Adrenal gland (tissue), 5 donors: ENCODE measurements around the gene RCAN3.

Experiments used
- POLR2A ChIP-seq, 2 donors: fragments of 450-650 bp; IDR thresholded peaks; one replicate each; pipeline ENCODE4 v1.6.1; 2017; ENCODE audit warnings: antibody characterized with exemption in 2 of 2, mild to moderate bottlenecking in 2 of 2, moderate library complexity in 1 of 2
- TF ChIP-seq, protein P1 (sequence below), 6 experiments: fragments of 450-650 bp in 4 of 6; fragments of 200-600 bp in 2 of 6; sonication (generic) in 1 of 6; IDR thresholded peaks; 1 replicate in 5 of 6; 2 replicates in 1 of 6; pipeline versions ENCODE4 v1.5.1 to v1.8.0; 2016 to 2021; ENCODE audit warnings: antibody characterized with exemption in 6 of 6, mild to moderate bottlenecking in 2 of 6, moderate library complexity in 1 of 6
- donor health status: DM: no; HTN: no; CAD: no.

DNA sequence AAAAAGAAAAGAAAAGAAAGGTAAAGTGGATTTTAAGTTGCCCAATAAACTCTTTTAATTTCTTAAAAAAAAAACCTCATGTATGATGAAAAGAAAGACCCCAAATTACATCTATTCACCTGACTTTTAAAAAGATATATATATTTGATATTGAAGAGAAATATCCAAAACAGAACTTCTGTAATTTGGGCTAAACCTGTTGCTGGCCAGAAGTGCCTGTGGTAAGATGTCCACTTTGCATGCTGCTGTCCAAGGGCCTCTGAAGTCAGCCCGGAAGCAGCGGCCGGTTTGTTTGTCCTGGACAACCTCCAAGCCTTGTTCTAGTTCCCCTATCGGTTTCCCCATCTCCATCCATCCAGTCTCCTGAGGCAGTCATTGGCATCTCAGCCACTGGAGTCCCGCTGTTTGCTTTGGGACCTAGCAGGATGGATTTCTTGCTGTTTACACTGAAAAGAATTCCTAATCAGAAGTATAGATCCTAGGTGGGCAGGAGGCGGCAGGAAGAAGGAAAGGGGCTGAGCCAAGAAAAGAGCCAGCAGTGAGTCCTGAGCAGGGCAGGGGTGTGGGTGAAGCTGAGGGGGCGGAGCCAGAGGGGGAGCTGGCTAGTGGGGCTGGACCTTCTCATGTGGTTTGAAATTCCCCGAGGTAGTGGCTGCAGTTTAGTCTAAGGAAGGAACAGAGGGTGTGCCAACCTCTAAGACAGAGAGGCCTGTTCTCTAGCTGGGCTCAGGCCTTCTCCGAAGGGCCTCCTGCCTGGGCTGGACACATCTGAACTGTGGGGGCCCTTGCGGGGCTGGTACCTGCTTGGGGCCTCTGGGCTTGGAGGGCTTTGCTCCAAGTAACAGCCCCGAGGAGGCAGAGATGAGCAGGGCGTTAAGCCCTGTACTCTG is 56.5 kb downstream of the RCAN3 start:
- TF ChIP-seq, protein P1, sequence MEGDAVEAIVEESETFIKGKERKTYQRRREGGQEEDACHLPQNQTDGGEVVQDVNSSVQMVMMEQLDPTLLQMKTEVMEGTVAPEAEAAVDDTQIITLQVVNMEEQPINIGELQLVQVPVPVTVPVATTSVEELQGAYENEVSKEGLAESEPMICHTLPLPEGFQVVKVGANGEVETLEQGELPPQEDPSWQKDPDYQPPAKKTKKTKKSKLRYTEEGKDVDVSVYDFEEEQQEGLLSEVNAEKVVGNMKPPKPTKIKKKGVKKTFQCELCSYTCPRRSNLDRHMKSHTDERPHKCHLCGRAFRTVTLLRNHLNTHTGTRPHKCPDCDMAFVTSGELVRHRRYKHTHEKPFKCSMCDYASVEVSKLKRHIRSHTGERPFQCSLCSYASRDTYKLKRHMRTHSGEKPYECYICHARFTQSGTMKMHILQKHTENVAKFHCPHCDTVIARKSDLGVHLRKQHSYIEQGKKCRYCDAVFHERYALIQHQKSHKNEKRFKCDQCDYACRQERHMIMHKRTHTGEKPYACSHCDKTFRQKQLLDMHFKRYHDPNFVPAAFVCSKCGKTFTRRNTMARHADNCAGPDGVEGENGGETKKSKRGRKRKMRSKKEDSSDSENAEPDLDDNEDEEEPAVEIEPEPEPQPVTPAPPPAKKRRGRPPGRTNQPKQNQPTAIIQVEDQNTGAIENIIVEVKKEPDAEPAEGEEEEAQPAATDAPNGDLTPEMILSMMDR (IDR thresholded peaks at IDR 0.05), result no peak
- no peak for TF ChIP-seq POLR2A (IDR thresholded peaks at IDR 0.05)
